H1 (cell line): Measurements from ENCODE around the gene ACCSL. TPM values are rescaled to one million over a fixed set of nuclear protein-coding genes. Genes with fewer than 3 reads are reported as not detected.

Source experiments
- CTCF ChIA-PET: fragments of 300-600 bp; sonication (Branson Sonifier 250); formaldehyde crosslinking; loops from one replicate; lab custom pipeline; 2021; ENCODE audit not compliant: partially characterized antibody; lab: Charles Lee
- POLR2A ChIA-PET: fragments of 300-600 bp; sonication (Branson Sonifier 250); formaldehyde crosslinking; loops from one replicate; lab custom pipeline; 2021; ENCODE audit warnings: inconsistent platforms; ENCODE audit not compliant: partially characterized antibody; lab: Charles Lee
- DNase-seq, 2 experiments: peaks; one replicate each; pipeline versions ENCODE4 v3.0.0 to v3.0.0-alpha.2; 2010 to 2022; ENCODE audit warnings: low spot score in 2 of 2, low read depth in 1 of 2, mixed read lengths in 1 of 2
- FAIRE-seq: peaks from 2 replicates; lab custom pipeline; 2011; peaks lifted over from hg19 to GRCh38; lab: Jason Lieb, UNC
- H2AFZ ChIP-seq: 2 replicates; pipeline ENCODE4 v1.8.1; 2012; ENCODE audit warnings: low read length, inconsistent platforms
- H2AK5ac ChIP-seq: 2 replicates; pipeline ENCODE4 v1.6.1; 2013; ENCODE audit warnings: low read depth, low read length
- H2BK120ac ChIP-seq: replicated peaks from 2 replicates; pipeline ENCODE3; 2013; ENCODE audit warnings: low read depth, low read length, inconsistent platforms
- H2BK12ac ChIP-seq: 2 replicates; pipeline ENCODE4 v1.6.1; 2013; ENCODE audit warnings: low read depth, low read length
- H2BK15ac ChIP-seq: 2 replicates; pipeline ENCODE4 v1.6.1; 2013; ENCODE audit warnings: low read length
- H2BK20ac ChIP-seq: 2 replicates; pipeline ENCODE4 v1.6.1; 2013; ENCODE audit warnings: low read length
- H2BK5ac ChIP-seq: 2 replicates; pipeline ENCODE4 v1.6.1; 2013; ENCODE audit warnings: low read depth, low read length
- H3K14ac ChIP-seq: 2 replicates; pipeline ENCODE4 v1.6.1; 2013; ENCODE audit warnings: inconsistent platforms; ENCODE audit not compliant: insufficient read length
- H3K18ac ChIP-seq: 2 replicates; pipeline ENCODE4 v1.6.1; 2013; ENCODE audit warnings: low read length; ENCODE audit errors: extremely low read depth
- H3K23ac ChIP-seq: 2 replicates; pipeline ENCODE4 v1.6.1; 2013; ENCODE audit warnings: inconsistent platforms; ENCODE audit not compliant: insufficient read length
- H3K23me2 ChIP-seq: 2 replicates; pipeline ENCODE4 v1.6.1; 2013; ENCODE audit warnings: low read depth, low read length
- H3K27ac ChIP-seq: 2 replicates; pipeline ENCODE4 v1.6.1; 2011; ENCODE audit warnings: low read depth, low read length, inconsistent platforms
- H3K27me3 ChIP-seq, 4 experiments: replicated peaks in 1 of 4; 1 replicate in 1 of 4; 2 replicates in 3 of 4; pipeline versions ENCODE4 v1.6.1 to v1.8.1; 2011 to 2013; ENCODE audit warnings: low read length in 3 of 4, mild to moderate bottlenecking in 3 of 4, inconsistent platforms in 2 of 4, mixed read lengths in 2 of 4, moderate library complexity in 1 of 4; ENCODE audit not compliant: control insufficient read depth in 3 of 4, insufficient read depth in 3 of 4; ENCODE audit errors: extremely low read depth in 1 of 4
- H3K36me3 ChIP-seq, 4 experiments: 2 replicates each; pipeline versions ENCODE4 v1.6.1 to v1.8.1; 2011 to 2013; ENCODE audit warnings: mild to moderate bottlenecking in 4 of 4, low read length in 3 of 4, moderate library complexity in 2 of 4, control low read depth in 1 of 4, inconsistent platforms in 1 of 4; ENCODE audit not compliant: insufficient read depth in 4 of 4, control insufficient read depth in 2 of 4
- H3K4ac ChIP-seq: replicated peaks from 2 replicates; pipeline ENCODE3; 2013; ENCODE audit warnings: low read length, low read depth, mixed read lengths, inconsistent platforms; ENCODE audit not compliant: insufficient read length
- H3K4me1 ChIP-seq, 4 experiments: replicated peaks in 1 of 4; 1 replicate in 1 of 4; 2 replicates in 3 of 4; pipeline versions ENCODE4 v1.6.1 to v1.8.1; 2011 to 2013; ENCODE audit warnings: low read length in 3 of 4, inconsistent platforms in 2 of 4, mixed read lengths in 1 of 4; ENCODE audit not compliant: insufficient read depth in 4 of 4, control insufficient read depth in 3 of 4
- H3K4me2 ChIP-seq, 2 experiments: 2 replicates each; pipeline versions ENCODE4 v1.6.1 to v1.8.1; 2011 to 2013; ENCODE audit warnings: low read depth in 2 of 2, low read length in 2 of 2, control low read depth in 1 of 2, inconsistent platforms in 1 of 2, mild to moderate bottlenecking in 1 of 2; ENCODE audit not compliant: insufficient read depth in 1 of 2
- H3K4me3 ChIP-seq, 4 experiments: fragments of 200-600, 300-600 bp in 1 of 4; sonication (generic), shearing (Covaris generic), sonication (Bioruptor Twin) in 1 of 4; 2 replicates each; pipeline versions ENCODE4 v1.5.1 to v1.8.1; 2011 to 2016; ENCODE audit warnings: low read length in 4 of 4, low read depth in 3 of 4, control low read depth in 2 of 4, inconsistent platforms in 2 of 4, mild to moderate bottlenecking in 2 of 4, mixed read lengths in 1 of 4, moderate library complexity in 1 of 4; ENCODE audit not compliant: insufficient read depth in 2 of 4; ENCODE audit errors: extremely low read depth in 1 of 4
- H3K56ac ChIP-seq: replicated peaks from 2 replicates; pipeline ENCODE3; 2013; ENCODE audit warnings: low read depth, mild to moderate bottlenecking, mixed read lengths, low read length, inconsistent platforms; ENCODE audit not compliant: insufficient read length
- H3K79me1 ChIP-seq: 2 replicates; pipeline ENCODE4 v1.6.1; 2013; ENCODE audit warnings: low read depth, low read length, control low read depth
- H3K79me2 ChIP-seq, 2 experiments: 2 replicates each; pipeline versions ENCODE4 v1.6.1 to v1.8.1; 2012 to 2013; ENCODE audit warnings: low read length in 2 of 2, mild to moderate bottlenecking in 2 of 2, inconsistent platforms in 1 of 2; ENCODE audit not compliant: insufficient read depth in 2 of 2, control insufficient read depth in 1 of 2
- H3K9ac ChIP-seq, 4 experiments: replicated peaks in 1 of 4; 1 replicate in 1 of 4; 2 replicates in 3 of 4; pipeline versions ENCODE4 v1.6.1 to v1.8.1; 2011 to 2013; ENCODE audit warnings: low read depth in 3 of 4, low read length in 3 of 4, control low read depth in 2 of 4, mild to moderate bottlenecking in 2 of 4, moderate library complexity in 2 of 4, inconsistent platforms in 1 of 4; ENCODE audit errors: extremely low read depth in 1 of 4
- H3K9me3 ChIP-seq, 2 experiments: 2 replicates each; pipeline versions ENCODE4 v1.6.1 to v1.8.1; 2012 to 2013; ENCODE audit warnings: mild to moderate bottlenecking in 2 of 2, moderate library complexity in 2 of 2, control low read depth in 1 of 2, inconsistent platforms in 1 of 2, low read depth in 1 of 2, low read length in 1 of 2, mixed read lengths in 1 of 2; ENCODE audit not compliant: insufficient read depth in 2 of 2
- H4K20me1 ChIP-seq, 2 experiments: replicated peaks in 1 of 2; 2 replicates each; pipeline versions ENCODE3 to v1.8.1; 2011 to 2013; ENCODE audit warnings: inconsistent platforms in 2 of 2, low read length in 2 of 2, mild to moderate bottlenecking in 1 of 2; ENCODE audit not compliant: insufficient read depth in 2 of 2, control insufficient read depth in 1 of 2
- H4K5ac ChIP-seq: 2 replicates; pipeline ENCODE4 v1.6.1; 2013; ENCODE audit warnings: low read length, low read depth, mixed read lengths, inconsistent platforms; ENCODE audit not compliant: insufficient read length
- H4K8ac ChIP-seq: 2 replicates; pipeline ENCODE4 v1.8.0; 2013; ENCODE audit warnings: mild to moderate bottlenecking, moderate library complexity, low read length, inconsistent platforms; ENCODE audit not compliant: insufficient read depth; ENCODE audit errors: extremely low read depth
- H4K91ac ChIP-seq: replicated peaks from 2 replicates; pipeline ENCODE3; 2013; ENCODE audit warnings: low read length, mixed read lengths, inconsistent platforms; ENCODE audit not compliant: insufficient read length
- CREB1 ChIP-seq: IDR thresholded peaks from 2 replicates; pipeline ENCODE4 v1.6.1; 2012; ENCODE audit warnings: inconsistent platforms
- GABPA ChIP-seq: IDR thresholded peaks from 2 replicates; pipeline ENCODE4 v1.6.1; 2011; ENCODE audit warnings: mild to moderate bottlenecking, low read length, moderate library complexity, borderline replicate concordance; ENCODE audit not compliant: insufficient read depth
- MAX ChIP-seq: IDR thresholded peaks from 2 replicates; pipeline ENCODE4 v1.6.1; 2012; ENCODE audit warnings: inconsistent platforms
- NRF1 ChIP-seq: IDR thresholded peaks from 2 replicates; pipeline ENCODE4 v1.6.1; 2011; ENCODE audit warnings: mild to moderate bottlenecking, low read depth, low read length, improper control_type of control experiment
- RAD21 ChIP-seq, 2 experiments: IDR thresholded peaks in 1 of 2; conservative IDR thresholded peaks in 1 of 2; 2 replicates each; pipeline ENCODE4 v1.6.1; 2011; ENCODE audit warnings: low read depth in 2 of 2, low read length in 2 of 2, improper control_type of control experiment in 1 of 2, inconsistent platforms in 1 of 2, mild to moderate bottlenecking in 1 of 2, moderate library complexity in 1 of 2
- SP2 ChIP-seq: IDR thresholded peaks from 2 replicates; pipeline ENCODE4 v1.6.1; 2012; ENCODE audit warnings: mild to moderate bottlenecking, low read length, inconsistent platforms
- TAF1 ChIP-seq: IDR thresholded peaks from 2 replicates; pipeline ENCODE4 v1.6.1; 2011; ENCODE audit warnings: mild to moderate bottlenecking, low read depth, low read length
- WGBS, 2 experiments: shearing (Covaris generic) in 1 of 2; methylation state at CpG; one replicate each; pipeline versions ENCODE4 v1.1.6 to v1.1.7; 2013 to 2015; ENCODE audit warnings: low lambda C conversion rate in 2 of 2, mixed read lengths in 2 of 2, inconsistent platforms in 1 of 2, low coverage in 1 of 2, missing lambda C conversion rate in 1 of 2; ENCODE audit not compliant: insufficient replicate concordance in 2 of 2, insufficient coverage in 1 of 2, insufficient read length in 1 of 2; ENCODE audit errors: extremely low coverage in 1 of 2, missing lambda C conversion rate in 1 of 2; 5-methylcytosine and 5-hydroxymethylcytosine counted together
- polyA plus RNA-seq, 7 experiments: library from polyadenylated mRNA; depleted of rRNA in 3 of 7; stranded (reverse) in 5 of 7; unstranded in 2 of 7; fragments of >200 nt in 5 of 7; fragments of 200-250 nt in 2 of 7; gene quantifications; 1 replicate in 5 of 7; 2 replicates in 1 of 7; 4 replicates in 1 of 7; pipeline versions ENCODE4 v1.2.1 to v1.2.3, GENCODE V29; 2011 to 2013; ENCODE audit warnings: missing spikeins in 2 of 7, mixed read lengths in 2 of 7
- total RNA-seq: library from RNA; stranded (reverse); fragmentation: NEBNext Ultra II Directional; extraction: Animal tissue kit (Norgen Biotek cat#: 25700); gene quantifications from 2 replicates; pipeline ENCODE4 v1.2.1, GENCODE V29; 2021
- TF ChIP-seq, protein P1 (sequence below), 3 experiments: IDR thresholded peaks; 1 replicate in 2 of 3; 2 replicates in 1 of 3; pipeline versions ENCODE4 v1.5.1 to v1.6.1; 2011; ENCODE audit warnings: low read length in 3 of 3, mild to moderate bottlenecking in 3 of 3, inconsistent platforms in 2 of 3, low read depth in 1 of 3, moderate library complexity in 1 of 3; ENCODE audit not compliant: insufficient read depth in 1 of 3; ENCODE audit errors: control extremely low read depth in 1 of 3

Gene ACCSL
- total and polyA plus RNA-seq, 2 of the 8 experiments (the other 6 are each of a cell fraction or from before 2014, with no cell fraction given): not detected

DNA sequence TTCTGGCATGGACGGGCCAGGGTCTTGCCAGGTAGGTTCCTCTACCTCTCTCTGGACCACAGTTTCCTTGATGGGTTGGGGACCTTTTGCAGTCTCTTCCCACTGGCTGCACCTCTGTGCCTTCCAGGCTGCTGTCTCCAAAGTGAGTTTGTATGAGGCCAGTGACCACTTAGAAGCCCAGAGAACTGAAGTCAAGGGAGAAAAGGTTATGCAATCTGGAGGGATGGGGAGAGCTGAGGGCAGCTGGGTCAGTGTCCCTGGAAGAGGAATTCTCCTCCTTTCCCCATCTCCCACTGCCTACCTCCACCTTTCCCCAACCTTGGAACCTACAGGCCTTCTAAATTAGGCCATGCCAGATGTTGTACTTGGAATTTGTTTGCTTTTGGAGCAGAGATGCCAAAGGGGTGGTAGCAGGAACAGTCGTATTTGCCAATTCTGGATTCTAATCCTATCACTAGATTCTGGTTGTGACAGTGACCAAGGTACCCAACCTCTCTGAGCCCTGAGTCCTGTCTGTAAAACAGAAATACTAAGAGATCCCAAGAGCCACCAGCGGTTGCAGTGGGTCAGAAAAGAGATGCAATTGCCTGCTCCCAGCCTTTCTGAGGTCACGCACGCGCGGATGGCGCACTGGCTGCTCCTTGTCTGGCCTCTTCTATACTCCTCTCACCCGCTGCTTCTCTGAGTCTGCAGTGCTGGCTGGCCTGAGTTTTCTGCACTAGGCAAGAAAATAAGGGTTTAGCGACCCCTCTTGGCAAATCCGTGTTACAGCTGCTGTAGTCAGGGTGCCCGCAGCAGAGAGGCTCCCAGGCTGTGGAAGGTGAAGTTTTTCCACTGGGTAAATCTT lies 10.7 kb upstream of the ACCSL start:
- Histone ChIP-seq H3K56ac (no peak overlapping the region), H3K27ac (no peak overlapping the region), H4K91ac (no peak overlapping the region), H2BK15ac (no peak overlapping the region), H4K8ac (no peak overlapping the region; the same call in 1 of the 2 replicates), H3K23ac (no peak overlapping the region), H3K18ac (no peak overlapping the region), H3K4ac (no peak overlapping the region), H3K23me2 (no peaks in the 10 kb centered on the region), H3K27me3 (no peaks in the 10 kb centered on the region), H4K20me1 (no peaks in the 10 kb centered on the region), H3K14ac (no peak overlapping the region), H3K4me2 (no peak overlapping the region), H2AFZ (peak overlapping the region; percentile 31; the same call in 1 of the 2 replicates), H3K4me1 (peaks cover 0 to 2% (median 0%) of the 10 kb centered on the region in 4 experiments; a peak in 3 of 7 replicates), H2AK5ac (no peak overlapping the region), H2BK12ac (no peak overlapping the region), H2BK20ac (no peak overlapping the region), H3K9me3 (peaks cover 4 to 15% of the 10 kb centered on the region in 2 experiments), H3K36me3 (no peaks in the 10 kb centered on the region), H3K79me1 (no peaks in the 10 kb centered on the region), H2BK120ac (no peak overlapping the region), H3K9ac (no peak overlapping the region), H4K5ac (no peak overlapping the region), H3K4me3 (no peak overlapping the region), H3K79me2 (no peaks in the 10 kb centered on the region), H2BK5ac (no peak overlapping the region)
- peak; percentile 97 for FAIRE-seq
- ChIA-PET CTCF (interaction anchor here (0.6 to 9.9 kb wide), 35 partner anchors 9 to 479 kb away, joined by 3 to 80 read pairs (median 5); partner anchors contain the start of genes ACCSL and ALKBH3), POLR2A (interaction anchor here (1.0 to 1.1 kb wide), 2 partner anchors 91 to 147 kb away, joined by 3 to 4 read pairs; no protein-coding TSS in a partner anchor)
- DNase-seq: peak; percentile 61 to 80
- WGBS, 2 experiments: 23% methylated on average over 12 of the region's 12 CpGs; no CpG with 5 or more reads in 1 of the 2 experiments
- 0 out of 2 replicates have a peak, but pooled peaks have one; percentile 19 for TF ChIP-seq MAX
- TF ChIP-seq CREB1: peak; percentile 18; the same call in 1 of the 2 replicates
- TF ChIP-seq, protein P1, sequence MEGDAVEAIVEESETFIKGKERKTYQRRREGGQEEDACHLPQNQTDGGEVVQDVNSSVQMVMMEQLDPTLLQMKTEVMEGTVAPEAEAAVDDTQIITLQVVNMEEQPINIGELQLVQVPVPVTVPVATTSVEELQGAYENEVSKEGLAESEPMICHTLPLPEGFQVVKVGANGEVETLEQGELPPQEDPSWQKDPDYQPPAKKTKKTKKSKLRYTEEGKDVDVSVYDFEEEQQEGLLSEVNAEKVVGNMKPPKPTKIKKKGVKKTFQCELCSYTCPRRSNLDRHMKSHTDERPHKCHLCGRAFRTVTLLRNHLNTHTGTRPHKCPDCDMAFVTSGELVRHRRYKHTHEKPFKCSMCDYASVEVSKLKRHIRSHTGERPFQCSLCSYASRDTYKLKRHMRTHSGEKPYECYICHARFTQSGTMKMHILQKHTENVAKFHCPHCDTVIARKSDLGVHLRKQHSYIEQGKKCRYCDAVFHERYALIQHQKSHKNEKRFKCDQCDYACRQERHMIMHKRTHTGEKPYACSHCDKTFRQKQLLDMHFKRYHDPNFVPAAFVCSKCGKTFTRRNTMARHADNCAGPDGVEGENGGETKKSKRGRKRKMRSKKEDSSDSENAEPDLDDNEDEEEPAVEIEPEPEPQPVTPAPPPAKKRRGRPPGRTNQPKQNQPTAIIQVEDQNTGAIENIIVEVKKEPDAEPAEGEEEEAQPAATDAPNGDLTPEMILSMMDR (IDR thresholded peaks at IDR 0.05; ENCODE audit: control extremely low read depth in 1 of 3, insufficient read depth in 1 of 3, low read depth in 1 of 3, low read length in 3 of 3): peak; percentile 75 to 96 (median 91)
- no peak for TF ChIP-seq SP2
- no peak for TF ChIP-seq TAF1
- 0 out of 2 replicates have a peak, but pooled peaks have one; percentile 14 for TF ChIP-seq NRF1
- peak; percentile 97 to 98 for TF ChIP-seq RAD21 (IDR thresholded peaks at IDR 0.05 in 1 of 2, conservative IDR thresholded peaks at IDR 0.05 in 1 of 2; ENCODE audit: low read depth in 2 of 2, low read length in 2 of 2)
- TF ChIP-seq GABPA: peak; percentile 37; the same call in 1 of the 2 replicates
